ENCODE measurements around the gene PSMC1.

Gene PSMC1

GRCh38 chr14:90291699-90292098, 35.3 kb downstream of the PSMC1 start:
- H3K9me3 ChIP-seq: no peaks in the 10 kb centered on the region
- no peak overlapping the region for H3K27ac ChIP-seq
- H3K36me3 ChIP-seq: peaks cover 53 to 86% (median 62%) of the 10 kb centered on the region in 3 donors
- intact Hi-C loops (cut with DNase I; ENCODE audit: low total_unique reads): no loop called here
- peaks cover 0 to 14% (median 0%) of the 10 kb centered on the region in 4 donors for H3K4me1 ChIP-seq
- TF ChIP-seq CTCF (IDR thresholded peaks at IDR 0.05): no peak
- DNase-seq: no peak
- no peak overlapping the region for H3K4me3 ChIP-seq
- no peaks in the 10 kb centered on the region for H3K27me3 ChIP-seq

- Histone ChIP-seq H3K9me3 (no peaks in the 10 kb centered on the region), H3K4me1 (peaks cover 0 to 16% (median 0%) of the 10 kb centered on the region in 4 donors), H3K27me3 (no peaks in the 10 kb centered on the region), H3K4me3 (no peak overlapping the region), H3K36me3 (peaks cover 41 to 84% (median 46%) of the 10 kb centered on the region in 3 donors), H3K27ac (no peak overlapping the region)
- TF ChIP-seq CTCF (IDR thresholded peaks at IDR 0.05): no peak
- intact Hi-C loops (cut with DNase I; ENCODE audit: low total_unique reads): no loop called here
- DNase-seq: no peak
Measured at GRCh38 chr14:90293766-90294730, 37.7 kb downstream of the PSMC1 start.

GRCh38 chr14:90294872-90295271, 38.5 kb downstream of the PSMC1 start:
- peaks cover 41 to 82% (median 43%) of the 10 kb centered on the region in 3 donors for H3K36me3 ChIP-seq
- intact Hi-C loops (cut with DNase I; ENCODE audit: low total_unique reads): no loop called here

GRCh38 chr14:90295870-90296516, 39.6 kb downstream of the PSMC1 start:
- TF ChIP-seq CTCF (IDR thresholded peaks at IDR 0.05): no peak
- Histone ChIP-seq H3K36me3 (peaks cover 37 to 77% (median 40%) of the 10 kb centered on the region in 3 donors), H3K27ac (peak overlapping the region in 1 of 2 donors; percentile 45), H3K9me3 (no peaks in the 10 kb centered on the region), H3K4me3 (no peak overlapping the region), H3K27me3 (no peaks in the 10 kb centered on the region), H3K4me1 (peaks cover 0 to 18% (median under 1%) of the 10 kb centered on the region in 4 donors)
- intact Hi-C loops (cut with DNase I; ENCODE audit: low total_unique reads): no loop called here
- no peak for DNase-seq

More at GRCh38 chr14:90294872-90295271, 38.5 kb downstream of the PSMC1 start:
- no peak for DNase-seq
- H3K27me3 ChIP-seq: no peaks in the 10 kb centered on the region
- no peak overlapping the region for H3K4me3 ChIP-seq
- H3K4me1 ChIP-seq: peaks cover 0 to 16% (median 0%) of the 10 kb centered on the region in 4 donors
- no peaks in the 10 kb centered on the region for H3K9me3 ChIP-seq
- H3K27ac ChIP-seq: no peak overlapping the region
- no peak for TF ChIP-seq CTCF (IDR thresholded peaks at IDR 0.05)

- TF ChIP-seq CTCF (IDR thresholded peaks at IDR 0.05): no peak
- DNase-seq: no peak
- no peaks in the 10 kb centered on the region for H3K9me3 ChIP-seq
- no peak overlapping the region for H3K4me3 ChIP-seq
- peak overlapping the region in 1 of 2 donors; percentile 45 for H3K27ac ChIP-seq
- H3K4me1 ChIP-seq: peaks cover 0 to 24% (median 3%) of the 10 kb centered on the region in 4 donors
- peaks cover 32 to 70% (median 33%) of the 10 kb centered on the region in 3 donors for H3K36me3 ChIP-seq
- intact Hi-C loops (cut with DNase I; ENCODE audit: low total_unique reads): no loop called here
- no peaks in the 10 kb centered on the region for H3K27me3 ChIP-seq
Measured at GRCh38 chr14:90296641-90297040, 40.3 kb downstream of the PSMC1 start.
